H1 (cell line): Measurements from ENCODE around the gene SPATA6L. TPM values are rescaled to one million over a fixed set of nuclear protein-coding genes. Genes with fewer than 3 reads are reported as not detected.

ENCODE experiments used
- CTBP2 ChIP-seq: IDR thresholded peaks from 2 replicates; pipeline ENCODE4 v1.7.0; 2011; ENCODE audit warnings: borderline replicate concordance, mild to moderate bottlenecking, moderate library complexity, mixed read lengths, low read length; ENCODE audit not compliant: insufficient read depth, insufficient read length
- EGR1 ChIP-seq: IDR thresholded peaks from 2 replicates; pipeline ENCODE4 v1.6.1; 2011; ENCODE audit warnings: low read depth, low read length, borderline replicate concordance
- EZH2 ChIP-seq: fragments of 200-600 bp; sonication (generic); IDR thresholded peaks from 2 replicates; pipeline ENCODE4 v1.7.1; 2012; ENCODE audit warnings: low read depth, mild to moderate bottlenecking, moderate library complexity, low read length, inconsistent platforms; ENCODE audit not compliant: severe bottlenecking
- FOSL1 ChIP-seq: IDR thresholded peaks from 2 replicates; pipeline ENCODE4 v1.6.1; 2011; ENCODE audit warnings: mild to moderate bottlenecking, low read depth, low read length, moderate library complexity; ENCODE audit not compliant: insufficient read depth
- JUND ChIP-seq: IDR thresholded peaks from 2 replicates; pipeline ENCODE4 v1.6.1; 2011; ENCODE audit warnings: mild to moderate bottlenecking, improper control_type of control experiment, low read length
- RFX5 ChIP-seq: IDR thresholded peaks from 2 replicates; pipeline ENCODE4 v1.6.1; 2011; ENCODE audit warnings: low read depth, low read length, improper control_type of control experiment, borderline replicate concordance
- TAF7 ChIP-seq: optimal IDR thresholded peaks from 2 replicates; pipeline ENCODE3; 2011; ENCODE audit warnings: low read depth, mild to moderate bottlenecking, inconsistent platforms, low read length, moderate library complexity, borderline replicate concordance
- USF2 ChIP-seq: IDR thresholded peaks from 2 replicates; pipeline ENCODE4 v1.6.1; 2011; ENCODE audit warnings: low read length, improper control_type of control experiment
- polyA plus RNA-seq, 7 experiments: library from polyadenylated mRNA; depleted of rRNA in 3 of 7; stranded (reverse) in 5 of 7; unstranded in 2 of 7; fragments of >200 nt in 5 of 7; fragments of 200-250 nt in 2 of 7; gene quantifications; 1 replicate in 5 of 7; 2 replicates in 1 of 7; 4 replicates in 1 of 7; pipeline versions ENCODE4 v1.2.1 to v1.2.3, GENCODE V29; 2011 to 2013; ENCODE audit warnings: missing spikeins in 2 of 7, mixed read lengths in 2 of 7
- total RNA-seq: library from RNA; stranded (reverse); fragmentation: NEBNext Ultra II Directional; extraction: Animal tissue kit (Norgen Biotek cat#: 25700); gene quantifications from 2 replicates; pipeline ENCODE4 v1.2.1, GENCODE V29; 2021

SPATA6L gene
- total and polyA plus RNA-seq, 2 of the 8 experiments (the other 6 are each of a cell fraction or from before 2014, with no cell fraction given): 0.57 to 1.1 TPM

- TF ChIP-seq FOSL1 (no peak), JUND (no peak), RFX5 (no peak), CTBP2 (no peak), USF2 (no peak), TAF7 (no peak), EGR1 (no peak), EZH2 (no peak)
Measured at GRCh38 chr9:4622016-4622415, 44.3 kb downstream of the SPATA6L start (continued).
